A549 (cell line): Measurements from ENCODE around the gene TMEM176B.

Experiments
- CEBPB ChIP-seq, 2 experiments: fragments of >200 bp in 1 of 2; sonication (Bioruptor Twin) in 1 of 2; formaldehyde crosslinking in 1 of 2; IDR thresholded peaks; 2 replicates each; pipeline ENCODE4 v1.6.1; 2012 to 2016
- NPAS2 ChIP-seq: fragments of 250-450 bp; sonication (Bioruptor Pico); IDR thresholded peaks from 2 replicates; pipeline ENCODE4 v1.8.0; 2022; ENCODE audit warnings: mild to moderate bottlenecking, moderate library complexity, borderline replicate concordance
- POLR2A ChIP-seq: IDR thresholded peaks from 2 replicates; pipeline ENCODE4 v1.6.1; 2012; ENCODE audit warnings: mild to moderate bottlenecking, low read length
- ZC3H11A ChIP-seq: fragments of 450-650 bp; IDR thresholded peaks from 2 replicates; pipeline ENCODE4 v1.6.1; 2014; ENCODE audit warnings: antibody characterized with exemption, mild to moderate bottlenecking
- ZFP36 ChIP-seq: fragments of 450-650 bp; IDR thresholded peaks from 2 replicates; pipeline ENCODE4 v1.6.1; 2014; ENCODE audit warnings: borderline replicate concordance; ENCODE audit not compliant: partially characterized antibody
- TF ChIP-seq, protein P1 (sequence below): fragments of >200 bp; sonication (Bioruptor Twin); formaldehyde crosslinking; IDR thresholded peaks from 3 replicates; pipeline ENCODE4 v1.5.1; 2016
- TF ChIP-seq, protein P2 (sequence below): fragments of 250-450 bp; sonication (Bioruptor Pico); IDR thresholded peaks from 2 replicates; pipeline ENCODE4 v1.5.0; 2021; ENCODE audit warnings: mild to moderate bottlenecking, moderate library complexity, borderline replicate concordance

DNA sequence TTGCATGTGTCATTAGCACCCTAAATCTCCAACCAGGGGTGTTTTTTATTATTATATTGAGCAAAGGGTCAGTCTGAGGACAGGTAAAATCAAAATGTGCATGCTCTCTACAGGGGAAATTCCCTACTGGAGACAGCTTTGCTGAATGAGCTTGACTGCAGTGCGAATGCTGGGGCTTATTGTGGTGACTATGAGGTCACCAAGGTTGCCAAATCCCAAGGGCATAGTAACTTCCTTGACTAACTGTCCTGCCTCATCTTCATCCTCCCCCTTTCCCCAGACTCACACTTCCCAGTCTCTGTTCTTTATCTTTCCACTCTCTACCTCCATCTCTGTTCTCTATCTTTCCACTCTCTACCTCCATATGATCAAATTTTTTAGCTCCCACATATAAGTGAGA, 29.3 kb upstream of the TMEM176B start:
- no peak for TF ChIP-seq ZC3H11A
- no peak for TF ChIP-seq NPAS2 (CRISPR knock-in tag)
- TF ChIP-seq, protein P1, sequence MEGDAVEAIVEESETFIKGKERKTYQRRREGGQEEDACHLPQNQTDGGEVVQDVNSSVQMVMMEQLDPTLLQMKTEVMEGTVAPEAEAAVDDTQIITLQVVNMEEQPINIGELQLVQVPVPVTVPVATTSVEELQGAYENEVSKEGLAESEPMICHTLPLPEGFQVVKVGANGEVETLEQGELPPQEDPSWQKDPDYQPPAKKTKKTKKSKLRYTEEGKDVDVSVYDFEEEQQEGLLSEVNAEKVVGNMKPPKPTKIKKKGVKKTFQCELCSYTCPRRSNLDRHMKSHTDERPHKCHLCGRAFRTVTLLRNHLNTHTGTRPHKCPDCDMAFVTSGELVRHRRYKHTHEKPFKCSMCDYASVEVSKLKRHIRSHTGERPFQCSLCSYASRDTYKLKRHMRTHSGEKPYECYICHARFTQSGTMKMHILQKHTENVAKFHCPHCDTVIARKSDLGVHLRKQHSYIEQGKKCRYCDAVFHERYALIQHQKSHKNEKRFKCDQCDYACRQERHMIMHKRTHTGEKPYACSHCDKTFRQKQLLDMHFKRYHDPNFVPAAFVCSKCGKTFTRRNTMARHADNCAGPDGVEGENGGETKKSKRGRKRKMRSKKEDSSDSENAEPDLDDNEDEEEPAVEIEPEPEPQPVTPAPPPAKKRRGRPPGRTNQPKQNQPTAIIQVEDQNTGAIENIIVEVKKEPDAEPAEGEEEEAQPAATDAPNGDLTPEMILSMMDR, result no peak
- TF ChIP-seq, protein P2, sequence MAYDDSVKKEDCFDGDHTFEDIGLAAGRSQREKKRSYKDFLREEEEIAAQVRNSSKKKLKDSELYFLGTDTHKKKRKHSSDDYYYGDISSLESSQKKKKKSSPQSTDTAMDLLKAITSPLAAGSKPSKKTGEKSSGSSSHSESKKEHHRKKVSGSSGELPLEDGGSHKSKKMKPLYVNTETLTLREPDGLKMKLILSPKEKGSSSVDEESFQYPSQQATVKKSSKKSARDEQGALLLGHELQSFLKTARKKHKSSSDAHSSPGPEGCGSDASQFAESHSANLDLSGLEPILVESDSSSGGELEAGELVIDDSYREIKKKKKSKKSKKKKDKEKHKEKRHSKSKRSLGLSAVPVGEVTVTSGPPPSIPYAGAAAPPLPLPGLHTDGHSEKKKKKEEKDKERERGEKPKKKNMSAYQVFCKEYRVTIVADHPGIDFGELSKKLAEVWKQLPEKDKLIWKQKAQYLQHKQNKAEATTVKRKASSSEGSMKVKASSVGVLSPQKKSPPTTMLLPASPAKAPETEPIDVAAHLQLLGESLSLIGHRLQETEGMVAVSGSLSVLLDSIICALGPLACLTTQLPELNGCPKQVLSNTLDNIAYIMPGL (CRISPR knock-in tag), result no peak
- TF ChIP-seq POLR2A, result no peak
- TF ChIP-seq CEBPB (IDR thresholded peaks at IDR 0.05), result no peak
- no peak for TF ChIP-seq ZFP36
